ENCODE measurements around the gene TMEM212. TPM values are rescaled to one million over a fixed set of nuclear protein-coding genes. Genes with fewer than 3 reads are reported as not detected.
"Not testable (repeated sequence)": the region's sequence is repeated elsewhere in the genome, so short reads cannot be mapped to it uniquely, and the experiment has no call there.

The TMEM212 gene
- total RNA-seq, 1 experiment from 2014 or later: not detected

GRCh38 chr3:171888466-171888865 lies 45.3 kb downstream of the TMEM212 start:
- Histone ChIP-seq H3K36me3 (no peaks in the 10 kb centered on the region), H3K4me3 (no peak overlapping the region), H3K27me3 (no peaks in the 10 kb centered on the region), H3K9me3 (no peaks in the 10 kb centered on the region)
- no peak for DNase-seq

DNA sequence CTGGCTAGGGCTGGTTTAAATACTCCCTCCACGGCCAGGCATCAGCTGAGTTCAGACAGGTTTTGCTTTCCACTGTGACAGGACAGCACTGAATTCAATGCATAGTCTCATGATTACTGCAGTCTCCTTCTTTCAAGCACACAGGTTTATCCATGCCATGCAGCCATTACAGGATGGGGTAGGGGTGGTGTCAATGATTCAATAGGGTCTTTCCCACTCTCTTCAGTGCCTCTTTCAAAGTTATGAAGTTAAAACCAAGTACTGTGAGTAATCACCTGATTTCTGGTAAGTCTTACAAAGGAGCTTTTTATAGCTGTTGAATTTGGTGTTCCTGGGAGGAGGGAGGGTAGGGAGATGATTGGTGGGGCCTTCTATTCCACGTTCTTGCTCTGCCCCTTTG lies 47.2 kb downstream of the TMEM212 start:
- DNase-seq: no peak

DNA sequence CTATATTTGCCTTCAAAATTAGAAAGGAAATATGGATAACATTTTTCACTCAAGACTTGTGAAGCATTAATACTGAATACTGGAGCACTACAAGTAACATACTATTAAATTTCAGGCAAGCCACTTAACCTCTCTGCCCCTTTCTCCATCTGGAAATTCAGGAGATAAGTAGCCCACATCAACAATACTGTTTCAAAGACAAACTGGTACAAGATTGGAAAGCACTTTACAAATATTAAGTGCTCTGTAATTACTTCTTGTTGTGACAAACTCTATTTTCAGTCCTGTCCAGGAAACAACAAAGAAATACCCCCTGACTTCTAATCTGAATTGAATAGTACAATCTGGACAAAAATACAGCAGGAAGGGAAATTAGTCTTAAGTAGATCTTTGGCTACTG lies 49.3 kb downstream of the TMEM212 start:
- H3K36me3 ChIP-seq: no peaks in the 10 kb centered on the region
- no peak overlapping the region for H3K4me3 ChIP-seq
- no peaks in the 10 kb centered on the region for H3K9me3 ChIP-seq
- H3K27me3 ChIP-seq: no peaks in the 10 kb centered on the region
- no peak for DNase-seq

More for the DNA sequence above, 47.2 kb downstream of the TMEM212 start:
- Histone ChIP-seq H3K36me3 (no peaks in the 10 kb centered on the region), H3K9me3 (no peaks in the 10 kb centered on the region), H3K27me3 (no peaks in the 10 kb centered on the region), H3K4me3 (no peak overlapping the region)

- Histone ChIP-seq H3K36me3 (no peaks in the 10 kb centered on the region), H3K4me3 (no peak overlapping the region), H3K27me3 (no peaks in the 10 kb centered on the region), H3K9me3 (no peaks in the 10 kb centered on the region)
- DNase-seq: no peak
Observed at GRCh38 chr3:171895291-171895690, 52.1 kb downstream of the TMEM212 start.

DNA sequence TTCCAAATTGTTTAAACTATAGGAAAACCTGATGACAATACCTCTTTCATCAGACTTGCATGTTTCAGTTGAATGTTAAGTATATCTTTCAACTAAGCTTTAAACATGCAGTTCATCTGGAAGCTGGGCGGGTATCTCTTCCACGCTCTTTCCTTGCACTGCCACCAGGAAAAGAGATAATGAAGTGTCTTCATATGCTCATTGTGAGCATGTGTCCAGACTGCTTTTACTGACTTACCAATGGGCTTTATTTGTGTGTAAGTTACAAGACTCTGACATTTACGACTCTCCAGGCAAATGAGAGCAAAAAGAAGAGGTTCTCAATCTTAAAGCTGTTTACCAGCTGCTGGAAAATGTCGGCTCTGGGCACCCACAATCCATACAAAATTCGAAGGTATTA lies 52.8 kb downstream of the TMEM212 start:
- H3K27me3 ChIP-seq: no peaks in the 10 kb centered on the region
- H3K36me3 ChIP-seq: no peaks in the 10 kb centered on the region
- no peaks in the 10 kb centered on the region for H3K9me3 ChIP-seq
- H3K4me3 ChIP-seq: no peak overlapping the region
- no peak for DNase-seq

DNA sequence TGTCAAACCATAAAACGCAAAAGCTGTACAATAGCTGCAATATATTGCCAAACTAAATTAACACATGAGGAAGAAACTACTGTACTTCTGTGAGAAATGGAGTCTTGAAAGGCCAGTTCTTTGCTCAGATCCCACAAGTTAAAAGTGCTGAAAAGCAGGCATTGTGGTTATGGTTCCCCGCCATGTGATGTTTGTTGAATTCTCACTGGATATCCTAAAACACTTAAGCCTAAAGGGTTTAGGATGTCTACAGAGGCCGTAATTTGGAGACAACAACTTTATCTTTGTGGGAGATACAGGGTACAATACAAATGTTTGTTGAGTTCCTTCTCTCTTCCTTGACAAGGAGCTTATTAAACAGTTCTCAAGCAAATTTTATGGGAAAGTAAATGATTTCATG lies 53.2 kb downstream of the TMEM212 start:
- Histone ChIP-seq H3K9me3 (no peaks in the 10 kb centered on the region), H3K27me3 (no peaks in the 10 kb centered on the region), H3K36me3 (no peaks in the 10 kb centered on the region), H3K4me3 (no peak overlapping the region)
- DNase-seq: no peak

DNA sequence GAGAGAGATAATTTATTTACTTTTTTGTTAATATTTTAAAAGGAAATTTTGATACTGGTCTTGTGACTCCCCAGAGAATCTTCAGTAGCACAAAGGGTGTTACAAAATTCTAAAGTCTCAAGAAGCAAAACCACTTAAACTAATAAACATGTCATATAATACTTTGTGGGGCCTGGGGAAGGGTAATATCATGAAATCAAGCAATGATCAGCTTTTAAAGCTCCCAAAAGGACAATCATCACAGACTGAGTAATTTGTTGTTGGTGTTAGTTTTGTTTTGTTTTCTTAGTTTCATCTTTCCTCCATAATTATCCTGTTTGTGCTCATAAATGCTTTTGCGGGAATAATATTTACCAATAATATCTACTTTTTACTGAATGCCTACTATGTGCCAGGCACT lies 55.0 kb downstream of the TMEM212 start:
- Histone ChIP-seq H3K27me3 (no peaks in the 10 kb centered on the region), H3K4me3 (no peak overlapping the region), H3K36me3 (no peaks in the 10 kb centered on the region)

DNA sequence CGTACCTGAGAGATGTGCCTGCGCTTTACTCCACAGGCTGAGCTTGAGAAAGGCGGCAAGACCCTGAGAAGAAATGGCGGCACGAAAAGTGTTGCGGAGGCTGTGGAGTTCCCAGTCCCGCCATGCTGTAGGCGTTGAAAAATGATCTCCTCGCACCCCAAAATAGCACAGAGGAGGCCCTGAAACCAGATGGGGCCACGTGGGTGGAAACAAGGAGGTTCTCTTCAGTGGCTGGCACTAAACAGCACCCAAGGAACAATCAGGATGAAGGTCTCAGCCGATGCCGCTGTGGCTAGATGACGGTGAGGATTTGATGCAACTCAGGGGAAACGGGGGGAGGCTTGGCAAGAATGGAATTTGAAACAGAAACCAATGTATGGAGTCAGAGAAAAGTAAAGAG lies 57.3 kb downstream of the TMEM212 start:
- H3K36me3 ChIP-seq: no peaks in the 10 kb centered on the region
- H3K4me3 ChIP-seq: no peak overlapping the region
- H3K27me3 ChIP-seq: no peaks in the 10 kb centered on the region
- no peak for DNase-seq
- H3K9me3 ChIP-seq: no peaks in the 10 kb centered on the region

More for the DNA sequence above, 55.0 kb downstream of the TMEM212 start:
- DNase-seq: no peak
- no peaks in the 10 kb centered on the region for H3K9me3 ChIP-seq

- no peak for DNase-seq
- no peak overlapping the region for H3K4me3 ChIP-seq
- no peaks in the 10 kb centered on the region for H3K36me3 ChIP-seq
- H3K9me3 ChIP-seq: no peaks in the 10 kb centered on the region
- H3K27me3 ChIP-seq: no peaks in the 10 kb centered on the region
Observed at GRCh38 chr3:171901615-171902312, 58.6 kb downstream of the TMEM212 start.

GRCh38 chr3:171904829-171905228 lies 61.7 kb downstream of the TMEM212 start:
- Histone ChIP-seq H3K4me3 (no peak overlapping the region), H3K36me3 (no peaks in the 10 kb centered on the region), H3K27me3 (no peaks in the 10 kb centered on the region), H3K9me3 (no peaks in the 10 kb centered on the region)
- DNase-seq: no peak

GRCh38 chr3:171906503-171906902 lies 63.4 kb downstream of the TMEM212 start:
- H3K9me3 ChIP-seq, H3K27me3 ChIP-seq, H3K36me3 ChIP-seq, H3K4me3 ChIP-seq, DNase-seq: not testable (repeated sequence)

- DNase-seq: no peak
- Histone ChIP-seq H3K36me3 (no peaks in the 10 kb centered on the region), H3K27me3 (no peaks in the 10 kb centered on the region), H3K4me3 (no peak overlapping the region), H3K9me3 (peaks cover 6% of the 10 kb centered on the region)
Observed at GRCh38 chr3:171906951-171907676, 64.0 kb downstream of the TMEM212 start.

DNA sequence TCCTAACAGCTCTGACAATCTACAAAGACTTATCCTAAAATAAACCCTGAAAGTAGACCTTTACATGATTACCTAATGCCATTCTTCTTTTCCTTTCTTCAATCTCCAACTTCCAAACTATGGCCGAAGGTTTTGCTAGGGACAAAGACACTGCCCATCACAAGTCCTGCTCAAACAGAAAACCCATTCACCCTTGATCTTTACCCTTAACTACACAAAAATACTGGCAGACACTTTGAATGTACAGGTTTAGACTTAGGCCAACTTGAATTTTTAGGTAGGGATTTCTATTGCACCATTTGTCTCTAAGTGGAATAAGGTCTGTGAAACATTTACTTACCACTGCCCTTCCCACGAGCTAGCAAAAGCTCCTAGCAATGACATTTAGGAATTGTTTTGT lies 64.6 kb downstream of the TMEM212 start:
- H3K36me3 ChIP-seq: no peaks in the 10 kb centered on the region
- no peaks in the 10 kb centered on the region for H3K27me3 ChIP-seq
- H3K9me3 ChIP-seq: peaks cover 6% of the 10 kb centered on the region
- no peak for DNase-seq
- no peak overlapping the region for H3K4me3 ChIP-seq

DNA sequence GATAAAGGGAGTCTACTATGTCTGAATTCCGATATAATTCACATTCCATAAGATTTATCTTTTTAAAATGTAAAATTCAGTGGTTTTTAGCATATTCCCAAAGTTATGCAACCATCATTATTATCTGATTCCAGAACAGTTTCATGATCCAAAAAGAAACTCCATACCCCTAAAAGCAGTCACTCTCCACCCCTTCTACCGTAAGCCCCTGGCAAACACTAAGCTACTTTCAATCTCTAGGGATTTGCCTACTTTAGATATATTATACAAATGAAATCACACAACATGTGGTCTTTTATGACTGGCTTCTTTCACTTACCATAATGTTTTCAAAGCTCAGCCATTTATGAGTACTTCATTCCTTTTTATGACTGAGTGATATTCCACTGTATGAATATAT lies 65.6 kb downstream of the TMEM212 start:
- no peak overlapping the region for H3K4me3 ChIP-seq
- peaks cover 6% of the 10 kb centered on the region for H3K9me3 ChIP-seq
- DNase-seq: no peak
- H3K36me3 ChIP-seq: no peaks in the 10 kb centered on the region
- no peaks in the 10 kb centered on the region for H3K27me3 ChIP-seq

Other genes starting within 250 kb of the TMEM212 start
- 2.8 and 3.2 TPM in 2 replicates for gene PLD1, start 32.9 kb upstream of the TMEM212 start, total RNA-seq (2014; rRNA removed; shearing (Covaris generic); ENCODE audit: low replicate concordance)
- gene FNDC3B, start 196.2 kb downstream of the TMEM212 start, total RNA-seq (2014; rRNA removed; shearing (Covaris generic); ENCODE audit: low replicate concordance): 44.8 and 53.7 TPM in 2 replicates

Data from MG63 (cell line).